IPS DF 4.7 (cell line): ENCODE data around the gene ASIC5.
"Not testable (repeated sequence)": the region's sequence is repeated elsewhere in the genome, so short reads cannot be mapped to it uniquely, and the experiment has no call there.

ENCODE experiments used
- DNase-seq: peaks from one replicate; pipeline ENCODE4 v3.0.0-alpha.2; 2013; ENCODE audit warnings: low spot score; ENCODE audit errors: extremely low read depth

ASIC5 gene

GRCh38 chr4:155866177-155866576, at the start of gene ASIC5:
TSS of gene ASIC5 (minus strand) at chr4:155866277. CDS start at chr4:155866226, 51 bp downstream.
- DNase-seq = no peak

- no peak for DNase-seq
Measured at GRCh38 chr4:155914782-155915181, 48.7 kb upstream of the ASIC5 start.

GRCh38 chr4:155911905-155912304, 45.8 kb upstream of the ASIC5 start:
- DNase-seq = no peak

GRCh38 chr4:155909615-155910226, 43.6 kb upstream of the ASIC5 start:
- DNase-seq = no peak

GRCh38 chr4:155908187-155909139, 42.4 kb upstream of the ASIC5 start:
- DNase-seq = no peak

GRCh38 chr4:155907556-155907955, 41.5 kb upstream of the ASIC5 start:
- no peak for DNase-seq

- DNase-seq = no peak
Measured at GRCh38 chr4:155906554-155907247, 40.6 kb upstream of the ASIC5 start.

GRCh38 chr4:155904331-155904730, 38.3 kb upstream of the ASIC5 start:
- no peak for DNase-seq

GRCh38 chr4:155903453-155903852, 37.4 kb upstream of the ASIC5 start, which contains the start of gene TDO2:
TSS of gene TDO2 (plus strand) at chr4:155903696. CDS start at chr4:155903759, 63 bp downstream.
- no peak for DNase-seq

- DNase-seq = no peak
Measured at GRCh38 chr4:155901013-155901412, 34.9 kb upstream of the ASIC5 start.

- DNase-seq = peak; percentile 22
Measured at GRCh38 chr4:155900381-155900780, 34.3 kb upstream of the ASIC5 start.

GRCh38 chr4:155899891-155900290, 33.8 kb upstream of the ASIC5 start:
- DNase-seq = no peak

GRCh38 chr4:155898371-155898770, 32.3 kb upstream of the ASIC5 start:
- DNase-seq = not testable (repeated sequence)

- no peak for DNase-seq
Measured at GRCh38 chr4:155891058-155891457, 25.0 kb upstream of the ASIC5 start.

- DNase-seq = no peak
Measured at GRCh38 chr4:155889946-155890345, 23.9 kb upstream of the ASIC5 start.

- DNase-seq = no peak
Measured at GRCh38 chr4:155889031-155889793, 23.1 kb upstream of the ASIC5 start.

GRCh38 chr4:155887847-155888570, 21.9 kb upstream of the ASIC5 start:
- no peak for DNase-seq

- DNase-seq = no peak
Measured at GRCh38 chr4:155887045-155887444, 21.0 kb upstream of the ASIC5 start.

GRCh38 chr4:155885666-155886065, 19.6 kb upstream of the ASIC5 start:
- DNase-seq = no peak

GRCh38 chr4:155883895-155884294, 17.8 kb upstream of the ASIC5 start:
- DNase-seq = no peak
